ENCODE measurements around the gene MYO1D. TPM values are rescaled to one million over a fixed set of nuclear protein-coding genes. Genes with fewer than 3 reads are reported as not detected.
"Not testable (repeated sequence)": the region's sequence is repeated elsewhere in the genome, so short reads cannot be mapped to it uniquely, and the experiment has no call there.

The MYO1D gene
- polyA plus RNA-seq, 4 donors = 10.3 to 30.6 (median 27.6) TPM

- no peak for DNase-seq (ENCODE audit: low read depth in 4 of 4, low spot score in 3 of 4)
Observed at GRCh38 chr17:32896647-32897258, 19.8 kb upstream of the MYO1D start.

- DNase-seq (ENCODE audit: low read depth in 4 of 4, low spot score in 3 of 4) = no peak
Observed at GRCh38 chr17:32894245-32894644, 17.3 kb upstream of the MYO1D start.

GRCh38 chr17:32887410-32887809 is 10.5 kb upstream of the MYO1D start:
- DNase-seq (ENCODE audit: low read depth in 4 of 4, low spot score in 3 of 4) = not testable (repeated sequence)

GRCh38 chr17:32886951-32887350 is 10.0 kb upstream of the MYO1D start:
- DNase-seq (ENCODE audit: low read depth in 4 of 4, low spot score in 3 of 4) = not testable (repeated sequence)

- DNase-seq (ENCODE audit: low read depth in 4 of 4, low spot score in 3 of 4) = no peak
Observed at GRCh38 chr17:32882734-32883133, 5.8 kb upstream of the MYO1D start.

GRCh38 chr17:32882029-32882428 is 5.1 kb upstream of the MYO1D start:
- DNase-seq (ENCODE audit: low read depth in 4 of 4, low spot score in 3 of 4) = no peak

GRCh38 chr17:32880671-32881453 is 3.9 kb upstream of the MYO1D start:
- no peak for DNase-seq (ENCODE audit: low read depth in 4 of 4, low spot score in 3 of 4)

GRCh38 chr17:32879134-32879533 is 2.2 kb upstream of the MYO1D start:
- DNase-seq (ENCODE audit: low read depth in 4 of 4, low spot score in 3 of 4) = no peak

- DNase-seq (ENCODE audit: low read depth in 4 of 4, low spot score in 3 of 4) = no peak
Observed at GRCh38 chr17:32878211-32878610, 1.3 kb upstream of the MYO1D start.

GRCh38 chr17:32877164-32877764 is 340 bp upstream of the MYO1D start:
- DNase-seq (ENCODE audit: low read depth in 4 of 4, low spot score in 3 of 4) = peak; percentile 58 to 86 (median 80)

- DNase-seq (ENCODE audit: low read depth in 4 of 4, low spot score in 3 of 4) = peak in 2 of 4 donors; percentile 25 to 31
Observed at GRCh38 chr17:32875923-32876416, 954 bp downstream of the MYO1D start.

GRCh38 chr17:32875230-32875917 is 1.6 kb downstream of the MYO1D start:
- DNase-seq (ENCODE audit: low read depth in 4 of 4, low spot score in 3 of 4) = no peak

GRCh38 chr17:32873114-32873513 is 3.8 kb downstream of the MYO1D start:
- DNase-seq (ENCODE audit: low read depth in 4 of 4, low spot score in 3 of 4) = no peak

GRCh38 chr17:32871746-32872145 is 5.2 kb downstream of the MYO1D start:
- DNase-seq (ENCODE audit: low read depth in 4 of 4, low spot score in 3 of 4) = no peak

GRCh38 chr17:32870969-32871368 is 6.0 kb downstream of the MYO1D start:
- no peak for DNase-seq (ENCODE audit: low read depth in 4 of 4, low spot score in 3 of 4)

- DNase-seq (ENCODE audit: low read depth in 4 of 4, low spot score in 3 of 4) = peak in 2 of 4 donors; percentile 21 to 24
Observed at GRCh38 chr17:32870027-32870670, 6.8 kb downstream of the MYO1D start.

GRCh38 chr17:32869345-32870026 is 7.4 kb downstream of the MYO1D start:
- DNase-seq (ENCODE audit: low read depth in 4 of 4, low spot score in 3 of 4) = no peak

- no peak for DNase-seq (ENCODE audit: low read depth in 4 of 4, low spot score in 3 of 4)
Observed at GRCh38 chr17:32865141-32865540, 11.8 kb downstream of the MYO1D start.

- no peak for DNase-seq (ENCODE audit: low read depth in 4 of 4, low spot score in 3 of 4)
Observed at GRCh38 chr17:32863559-32863958, 13.4 kb downstream of the MYO1D start.

GRCh38 chr17:32862940-32863339 is 14.0 kb downstream of the MYO1D start:
- DNase-seq (ENCODE audit: low read depth in 4 of 4, low spot score in 3 of 4) = no peak

Data from left renal pelvis (tissue), 4 donors.